GM12878 (cell line): Measurements from ENCODE around the gene PTK6. TPM values are rescaled to one million over a fixed set of nuclear protein-coding genes. Genes with fewer than 3 reads are reported as not detected.

Experiments used
- ATAC-seq: fragments of 200-7000 bp; cut with Tn5 transposase; 3 replicates; pipeline ENCODE4 v1.9.1; 2020; ENCODE audit warnings: mild to moderate bottlenecking, moderate library complexity
- BruUV-seq: library from RNA; stranded (reverse); fragments of 400-500 nt; replicated peaks from 2 replicates; lab custom pipeline; 2021; lab: Mats Ljungman, UMichigan
- CTCF ChIA-PET: fragments of 300-600 bp; sonication (Branson Sonifier 250); formaldehyde crosslinking; extraction: SDS; loops from one replicate; lab custom pipeline; 2021; ENCODE audit warnings: inconsistent platforms; lab: Yijun Ruan, JAX
- POLR2A ChIA-PET: fragments of 350-600 bp; formaldehyde crosslinking; extraction: SDS; loops from one replicate; lab custom pipeline; 2021; ENCODE audit warnings: inconsistent platforms; lab: Charles Lee
- RAD21 ChIA-PET: fragments of 300-600 bp; sonication (Branson Sonifier 250); formaldehyde crosslinking; loops from one replicate; lab custom pipeline; 2023; ENCODE audit warnings: antibody characterized with exemption; ENCODE audit not compliant: unreplicated experiment; lab: Charles Lee
- SMC1A ChIA-PET: fragments of 300-600 bp; sonication (Branson Sonifier 250); formaldehyde crosslinking; loops from one replicate; lab custom pipeline; 2023; ENCODE audit not compliant: unreplicated experiment, uncharacterized antibody; lab: Charles Lee
- DNase-seq: peaks from one replicate; pipeline ENCODE4 v3.0.0-alpha.2; 2011; ENCODE audit warnings: low read depth, low spot score
- FAIRE-seq: peaks from 3 replicates; lab custom pipeline; 2011; peaks lifted over from hg19 to GRCh38; lab: Jason Lieb, UNC
- H2AFZ ChIP-seq: 2 replicates; pipeline ENCODE4 v1.6.0; 2011; ENCODE audit warnings: low read depth, low read length, control low read depth; ENCODE audit not compliant: control insufficient read depth
- H3K27ac ChIP-seq: 2 replicates; pipeline ENCODE4 v1.5.1; 2011; ENCODE audit warnings: control low read depth; ENCODE audit not compliant: control insufficient read depth, insufficient read depth
- H3K27me3 ChIP-seq, 2 experiments: replicated peaks in 1 of 2; 2 replicates each; pipeline versions ENCODE4 v1.6.0 to v1.6.1; 2011; ENCODE audit warnings: low read length in 1 of 2; ENCODE audit not compliant: control insufficient read depth in 2 of 2, insufficient read depth in 2 of 2
- H3K36me3 ChIP-seq, 2 experiments: 2 replicates each; pipeline ENCODE4 v1.5.1; 2011; ENCODE audit warnings: low read length in 1 of 2; ENCODE audit not compliant: control insufficient read depth in 2 of 2, insufficient read depth in 2 of 2
- H3K4me1 ChIP-seq: 2 replicates; pipeline ENCODE4 v1.6.1; 2011; ENCODE audit warnings: mild to moderate bottlenecking, low read length, moderate library complexity, mixed read lengths; ENCODE audit not compliant: control insufficient read depth, insufficient read depth
- H3K4me2 ChIP-seq: 2 replicates; pipeline ENCODE4 v1.6.0; 2011; ENCODE audit warnings: control low read depth; ENCODE audit not compliant: control insufficient read depth, insufficient read depth
- H3K4me3 ChIP-seq: fragments of 200-600 bp; sonication (generic); 2 replicates; pipeline ENCODE4 v1.5.1; 2016
- H3K79me2 ChIP-seq: 2 replicates; pipeline ENCODE4 v1.6.0; 2011; ENCODE audit warnings: low read length; ENCODE audit not compliant: control insufficient read depth, insufficient read depth
- H3K9ac ChIP-seq: 2 replicates; pipeline ENCODE4 v1.8.0; 2011; ENCODE audit warnings: low read length, control low read depth, mixed read lengths; ENCODE audit not compliant: control insufficient read depth, insufficient read depth
- H3K9me3 ChIP-seq: replicated peaks from 3 replicates; pipeline ENCODE4 v1.5.1; 2011; ENCODE audit warnings: mild to moderate bottlenecking, low read length; ENCODE audit not compliant: control insufficient read depth, insufficient read depth
- H4K20me1 ChIP-seq: 2 replicates; pipeline ENCODE4 v1.6.0; 2011; ENCODE audit not compliant: control insufficient read depth, insufficient read depth
- CUX1 ChIP-seq: IDR thresholded peaks from 2 replicates; pipeline ENCODE4 v1.6.1; 2012; ENCODE audit warnings: improper control_type of control experiment, low read depth, low read length; ENCODE audit not compliant: insufficient replicate concordance
- RB1 ChIP-seq: fragments of 450-650 bp; formaldehyde crosslinking; IDR thresholded peaks from 2 replicates; pipeline ENCODE4 v1.6.1; 2017; ENCODE audit warnings: mild to moderate bottlenecking, borderline replicate concordance
- TAF1 ChIP-seq: IDR thresholded peaks from 2 replicates; pipeline ENCODE4 v1.6.1; 2011; ENCODE audit warnings: mild to moderate bottlenecking, low read depth, low read length, borderline replicate concordance
- ZNF592 ChIP-seq: fragments of 450-650 bp; IDR thresholded peaks from 2 replicates; pipeline ENCODE4 v1.6.1; 2017; ENCODE audit warnings: mild to moderate bottlenecking, moderate library complexity
- WGBS: methylation state at CpG from one replicate; pipeline ENCODE4 v1.1.6; 2016; ENCODE audit warnings: low lambda C conversion rate; ENCODE audit not compliant: insufficient replicate concordance, insufficient coverage; ENCODE audit errors: missing lambda C conversion rate; 5-methylcytosine and 5-hydroxymethylcytosine counted together
- in situ Hi-C: fragments of 300-500 bp; cut with MboI; formaldehyde crosslinking; loops from 9 replicates; pipeline ENCODE4 v1.14.3; 2018; ENCODE audit warnings: mixed read lengths
- intact Hi-C: fragments of 100-400 bp; cut with micrococcal nuclease; formaldehyde crosslinking; loops from one replicate; pipeline ENCODE4 v1.14.2; 2022; ENCODE audit not compliant: unreplicated experiment
- polyA plus RNA-seq, 11 experiments: library from polyadenylated mRNA; depleted of rRNA in 4 of 11; unstranded in 6 of 11; stranded (reverse) in 5 of 11; fragments of >200 nt; fragmentation: Nextera tagmentation in 4 of 11; fragmentation: Illumina TruSeq in 1 of 11; extraction: Ambion mirVana in 4 of 11; extraction: Trizol in 1 of 11; gene quantifications; 1 replicate in 1 of 11; 2 replicates in 10 of 11; pipeline versions ENCODE4 v1.2.1 to v1.2.3, GENCODE V29; 2011 to 2016; ENCODE audit warnings: inconsistent platforms in 2 of 11, missing spikeins in 2 of 11, low read depth in 1 of 11
- total RNA-seq, 4 experiments: library from RNA; depleted of rRNA in 3 of 4; stranded (reverse); fragments of >200 nt in 3 of 4; fragmentation: Illumina TruSeq in 1 of 4; extraction: Trizol in 1 of 4; gene quantifications; 2 replicates each; pipeline versions ENCODE4 v1.2.1 to v1.2.3, GENCODE V29; 2013 to 2021

Gene PTK6
- total and polyA plus RNA-seq, 10 of the 15 experiments (the other 5 are each of a cell fraction or from before 2014, with no cell fraction given), result 0.02 to 0.21 (median 0.09) TPM; not detected in 3

- H3K4me1 ChIP-seq, result no peaks in the 10 kb centered on the region; the same call in 1 of the 2 replicates
- H3K27ac ChIP-seq, result no peak overlapping the region
- ATAC-seq (no peak), FAIRE-seq (no peak), DNase-seq (no peak)
- POLR2A ChIA-PET, result no interaction called here
- H4K20me1 ChIP-seq, result no peaks in the 10 kb centered on the region
- CTCF ChIA-PET, result no interaction called here
- SMC1A ChIA-PET, result no interaction called here
- WGBS, result 56% methylated on average over 17 of the region's 17 CpGs
- RAD21 ChIA-PET, result no interaction called here
- no peak overlapping the region for H3K4me2 ChIP-seq
- H3K4me3 ChIP-seq, result no peak overlapping the region
- TF ChIP-seq TAF1 (no peak), RB1 (no peak), CUX1 (no peak), ZNF592 (no peak)
- no peaks in the 10 kb centered on the region for H3K79me2 ChIP-seq
- no peak overlapping the region for H3K9ac ChIP-seq
- H3K36me3 ChIP-seq, result no peaks in the 10 kb centered on the region
- no peaks in the 10 kb centered on the region for H3K9me3 ChIP-seq
- H3K27me3 ChIP-seq, result peaks cover 0 to 1% of the 10 kb centered on the region in 2 experiments; a peak in 1 of 4 replicates
- in situ Hi-C loops, result no loop called here
- intact Hi-C loops, result no loop called here
- no TSS peak for BruUV-seq
- no peak overlapping the region for H2AFZ ChIP-seq
These were observed 50.8 kb downstream of the PTK6 start for GRCh38 chr20:63486300-63486855.
